ENCODE measurements around the gene ADAMTSL3. TPM values are rescaled to one million over a fixed set of nuclear protein-coding genes. Genes with fewer than 3 reads are reported as not detected.

The ADAMTSL3 gene
- total RNA-seq, 1 donor from 2014 or later = 0.64 TPM

DNA sequence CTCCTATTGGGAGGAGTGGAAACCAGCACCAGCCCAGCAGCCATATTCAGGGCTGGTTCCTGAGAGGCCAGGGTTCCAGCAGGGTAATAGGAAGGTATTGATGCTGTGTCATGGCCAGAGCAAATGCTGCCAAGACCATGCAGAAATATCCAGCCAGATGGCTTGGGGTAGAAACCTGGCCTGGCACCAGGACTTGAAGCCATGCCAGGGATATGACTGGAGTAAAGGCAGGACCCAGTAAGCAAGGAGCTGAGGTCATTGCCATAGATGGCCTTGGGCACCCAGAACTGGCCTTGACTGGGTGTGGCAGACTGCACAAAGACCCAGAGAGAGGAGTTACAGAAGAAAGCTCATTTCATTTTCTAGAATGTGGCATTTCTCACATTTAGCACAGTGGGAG is 324.1 kb downstream of the ADAMTSL3 start:
- Mint-ChIP-seq H3K36me3 (ENCODE audit: low read depth, unreplicated experiment) (peaks cover 25% of the 10 kb centered on the region), H3K27me3 (ENCODE audit: unreplicated experiment) (peaks cover 10% of the 10 kb centered on the region)
- TF ChIP-seq, protein P1, sequence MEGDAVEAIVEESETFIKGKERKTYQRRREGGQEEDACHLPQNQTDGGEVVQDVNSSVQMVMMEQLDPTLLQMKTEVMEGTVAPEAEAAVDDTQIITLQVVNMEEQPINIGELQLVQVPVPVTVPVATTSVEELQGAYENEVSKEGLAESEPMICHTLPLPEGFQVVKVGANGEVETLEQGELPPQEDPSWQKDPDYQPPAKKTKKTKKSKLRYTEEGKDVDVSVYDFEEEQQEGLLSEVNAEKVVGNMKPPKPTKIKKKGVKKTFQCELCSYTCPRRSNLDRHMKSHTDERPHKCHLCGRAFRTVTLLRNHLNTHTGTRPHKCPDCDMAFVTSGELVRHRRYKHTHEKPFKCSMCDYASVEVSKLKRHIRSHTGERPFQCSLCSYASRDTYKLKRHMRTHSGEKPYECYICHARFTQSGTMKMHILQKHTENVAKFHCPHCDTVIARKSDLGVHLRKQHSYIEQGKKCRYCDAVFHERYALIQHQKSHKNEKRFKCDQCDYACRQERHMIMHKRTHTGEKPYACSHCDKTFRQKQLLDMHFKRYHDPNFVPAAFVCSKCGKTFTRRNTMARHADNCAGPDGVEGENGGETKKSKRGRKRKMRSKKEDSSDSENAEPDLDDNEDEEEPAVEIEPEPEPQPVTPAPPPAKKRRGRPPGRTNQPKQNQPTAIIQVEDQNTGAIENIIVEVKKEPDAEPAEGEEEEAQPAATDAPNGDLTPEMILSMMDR (IDR thresholded peaks at IDR 0.05; ENCODE audit: unreplicated experiment) = no peak

DNA sequence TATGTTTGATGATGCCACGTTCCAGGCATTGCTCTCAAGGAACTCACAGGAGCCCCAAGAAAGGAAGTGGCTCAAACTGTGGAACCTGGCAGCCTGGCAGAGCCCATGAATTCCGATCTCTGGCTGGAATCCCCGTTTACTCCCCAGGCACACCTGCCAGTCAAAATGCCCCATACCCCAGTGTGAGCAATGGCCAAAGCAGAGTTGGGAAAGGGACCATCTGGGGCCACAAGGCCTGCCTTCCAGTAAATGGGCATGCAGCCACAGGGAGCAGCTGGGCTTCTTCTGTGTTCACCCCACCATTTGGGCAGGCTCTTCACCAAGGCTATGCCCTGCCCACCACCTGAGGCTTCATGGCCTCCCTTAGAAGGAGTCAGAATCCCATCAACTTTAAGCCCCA is 324.7 kb downstream of the ADAMTSL3 start:
- H3K27ac Mint-ChIP-seq (ENCODE audit: unreplicated experiment) = no peak overlapping the region
- TF ChIP-seq, protein P1 (IDR thresholded peaks at IDR 0.05; ENCODE audit: unreplicated experiment) = no peak
- no peak for DNase-seq (ENCODE audit: low spot score)
- H3K4me1 Mint-ChIP-seq (ENCODE audit: unreplicated experiment) = no peaks in the 10 kb centered on the region
- no peak overlapping the region for H3K4me3 Mint-ChIP-seq (ENCODE audit: unreplicated experiment)
- peaks cover 21% of the 10 kb centered on the region for H3K9me3 Mint-ChIP-seq (ENCODE audit: unreplicated experiment)
- peaks cover 25% of the 10 kb centered on the region for H3K36me3 Mint-ChIP-seq (ENCODE audit: low read depth, unreplicated experiment)
- peaks cover 10% of the 10 kb centered on the region for H3K27me3 Mint-ChIP-seq (ENCODE audit: unreplicated experiment)

More for the DNA sequence above, 324.1 kb downstream of the ADAMTSL3 start:
- Mint-ChIP-seq H3K9me3 (ENCODE audit: unreplicated experiment) (peaks cover 21% of the 10 kb centered on the region), H3K4me3 (ENCODE audit: unreplicated experiment) (no peak overlapping the region), H3K27ac (ENCODE audit: unreplicated experiment) (no peak overlapping the region), H3K4me1 (ENCODE audit: unreplicated experiment) (no peaks in the 10 kb centered on the region)
- DNase-seq (ENCODE audit: low spot score) = no peak

DNA sequence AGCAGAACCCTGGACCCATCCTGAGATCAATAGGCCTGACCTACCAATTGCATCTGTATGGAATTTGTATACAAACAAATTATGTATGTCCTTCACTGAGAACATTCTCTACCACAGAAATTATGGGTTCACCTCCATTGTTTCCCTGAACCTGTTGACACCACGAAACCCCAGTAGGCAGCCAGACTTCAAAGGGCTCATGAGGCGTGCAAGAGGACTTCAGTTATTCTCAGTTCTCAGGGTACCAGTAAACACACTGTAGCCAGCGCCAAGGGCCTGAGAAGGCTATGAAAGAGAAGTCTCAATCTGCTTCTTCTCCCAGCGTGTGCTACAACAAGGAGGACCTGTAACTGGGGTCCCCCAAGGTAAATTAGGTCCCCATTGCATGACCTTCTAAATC is 326.7 kb downstream of the ADAMTSL3 start:
- peaks cover 9% of the 10 kb centered on the region for H3K27me3 Mint-ChIP-seq (ENCODE audit: unreplicated experiment)
- TF ChIP-seq, protein P1 (IDR thresholded peaks at IDR 0.05; ENCODE audit: unreplicated experiment) = no peak
- no peak overlapping the region for H3K27ac Mint-ChIP-seq (ENCODE audit: unreplicated experiment)
- H3K4me1 Mint-ChIP-seq (ENCODE audit: unreplicated experiment) = no peaks in the 10 kb centered on the region
- H3K9me3 Mint-ChIP-seq (ENCODE audit: unreplicated experiment) = peaks cover 16% of the 10 kb centered on the region
- DNase-seq (ENCODE audit: low spot score) = no peak
- H3K4me3 Mint-ChIP-seq (ENCODE audit: unreplicated experiment) = no peak overlapping the region
- peaks cover 20% of the 10 kb centered on the region for H3K36me3 Mint-ChIP-seq (ENCODE audit: low read depth, unreplicated experiment)

DNA sequence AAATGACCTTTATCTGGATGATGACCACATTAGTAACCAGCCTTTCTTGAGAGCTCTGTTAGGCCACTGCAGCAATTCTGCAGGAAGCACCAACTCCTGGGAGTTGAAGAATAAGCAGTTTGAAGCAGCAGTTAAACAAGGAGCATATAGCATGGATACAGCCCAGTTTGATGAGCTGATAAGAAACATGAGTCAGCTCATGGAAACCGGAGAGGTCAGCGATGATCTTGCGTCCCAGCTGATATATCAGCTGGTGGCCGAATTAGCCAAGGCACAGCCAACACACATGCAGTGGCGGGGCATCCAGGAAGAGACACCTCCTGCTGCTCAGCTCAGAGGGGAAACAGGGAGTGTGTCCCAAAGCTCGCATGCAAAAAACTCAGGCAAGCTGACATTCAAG is 328.8 kb downstream of the ADAMTSL3 start:
- H3K9me3 Mint-ChIP-seq (ENCODE audit: unreplicated experiment) = peaks cover 4% of the 10 kb centered on the region
- peaks cover 2% of the 10 kb centered on the region for H3K27me3 Mint-ChIP-seq (ENCODE audit: unreplicated experiment)
- no peak overlapping the region for H3K4me3 Mint-ChIP-seq (ENCODE audit: unreplicated experiment)
- DNase-seq (ENCODE audit: low spot score) = no peak
- no peaks in the 10 kb centered on the region for H3K4me1 Mint-ChIP-seq (ENCODE audit: unreplicated experiment)
- peaks cover 5% of the 10 kb centered on the region for H3K36me3 Mint-ChIP-seq (ENCODE audit: low read depth, unreplicated experiment)
- TF ChIP-seq, protein P1 (IDR thresholded peaks at IDR 0.05; ENCODE audit: unreplicated experiment) = no peak
- no peak overlapping the region for H3K27ac Mint-ChIP-seq (ENCODE audit: unreplicated experiment)

DNA sequence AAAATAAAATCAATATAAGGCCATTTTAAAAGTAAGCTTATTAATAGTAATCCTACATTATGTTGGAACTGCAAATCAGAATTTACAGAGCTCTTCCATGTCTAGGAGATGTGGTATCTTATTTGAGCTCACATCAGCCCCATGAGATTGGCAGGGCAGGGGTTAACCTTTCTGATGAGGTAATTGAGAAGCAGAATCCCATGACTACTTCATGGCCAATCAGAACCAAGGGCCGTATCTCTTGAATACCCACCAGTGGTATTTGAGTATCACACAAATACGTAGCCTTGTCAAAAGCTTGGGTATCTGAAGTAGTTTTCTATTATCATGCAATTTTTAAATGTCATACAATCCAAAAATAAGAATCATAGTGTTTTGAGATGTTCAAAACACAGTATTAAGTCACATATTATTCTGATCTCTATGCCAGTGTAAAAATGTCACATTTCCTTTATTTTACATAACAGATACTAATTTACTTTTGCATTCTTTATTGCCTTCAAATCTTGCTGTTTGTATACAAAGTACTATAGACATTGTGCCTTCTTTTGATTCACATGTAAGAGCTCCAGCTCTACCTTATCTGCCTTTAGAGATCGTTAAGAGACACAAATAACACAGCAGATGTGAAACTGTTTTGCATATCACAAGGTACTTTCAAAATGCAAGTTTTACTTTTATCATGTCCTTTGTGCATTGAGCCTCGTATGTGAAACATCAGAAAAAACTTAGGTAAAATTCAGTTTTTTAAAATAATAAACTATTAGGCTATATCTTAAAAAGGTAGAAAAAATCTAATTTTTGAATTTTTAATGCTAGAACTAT is 329.9 kb downstream of the ADAMTSL3 start:
- H3K27ac Mint-ChIP-seq (ENCODE audit: unreplicated experiment) = no peak overlapping the region
- no peaks in the 10 kb centered on the region for H3K36me3 Mint-ChIP-seq (ENCODE audit: low read depth, unreplicated experiment)
- TF ChIP-seq, protein P1 (IDR thresholded peaks at IDR 0.05; ENCODE audit: unreplicated experiment) = no peak
- H3K9me3 Mint-ChIP-seq (ENCODE audit: unreplicated experiment) = no peaks in the 10 kb centered on the region
- no peak for DNase-seq (ENCODE audit: low spot score)
- H3K4me3 Mint-ChIP-seq (ENCODE audit: unreplicated experiment) = no peak overlapping the region
- H3K4me1 Mint-ChIP-seq (ENCODE audit: unreplicated experiment) = no peaks in the 10 kb centered on the region
- H3K27me3 Mint-ChIP-seq (ENCODE audit: unreplicated experiment) = peaks cover 2% of the 10 kb centered on the region
